HEK293 (cell line): Measurements from ENCODE around the gene SBF1.

Experiments
- CTCF ChIA-PET: fragments of 350-600 bp; formaldehyde crosslinking; extraction: SDS; loops from one replicate; lab custom pipeline; 2021; ENCODE audit warnings: antibody characterized with exemption; lab: Yijun Ruan, JAX
- POLR2A ChIA-PET: fragments of 300-600 bp; formaldehyde crosslinking; extraction: SDS; loops from one replicate; lab custom pipeline; 2020; ENCODE audit warnings: antibody characterized with exemption, inconsistent platforms; lab: Yijun Ruan, JAX
- H3K27ac ChIP-seq: fragments of 200-500 bp; sonication (Bioruptor generic); 2 replicates; pipeline ENCODE4 v1.5.1; 2014; ENCODE audit warnings: low read depth, low read length, control low read depth, inconsistent platforms; ENCODE audit errors: extremely low read depth
- H3K36me3 ChIP-seq, 2 experiments: fragments of 200-500 bp in 1 of 2; sonication (Bioruptor generic) in 1 of 2; 1 replicate in 1 of 2; 2 replicates in 1 of 2; pipeline ENCODE4 v1.5.1; 2014 to 2017; ENCODE audit warnings: inconsistent platforms in 2 of 2, low read length in 2 of 2; ENCODE audit not compliant: control insufficient read depth in 2 of 2, insufficient read depth in 1 of 2
- H3K4me1 ChIP-seq: fragments of 200-500 bp; sonication (Bioruptor generic); 2 replicates; pipeline ENCODE4 v1.5.1; 2014; ENCODE audit warnings: mild to moderate bottlenecking, low read length, inconsistent platforms; ENCODE audit not compliant: control insufficient read depth, insufficient read depth
- H3K4me3 ChIP-seq: 2 replicates; pipeline ENCODE4 v1.5.1; 2011; ENCODE audit warnings: low read depth, mild to moderate bottlenecking, control low read depth, low read length, moderate library complexity
- H3K9me3 ChIP-seq: fragments of 200-500 bp; sonication (Bioruptor generic); 2 replicates; pipeline ENCODE4 v1.5.1; 2014; ENCODE audit warnings: low read depth, low read length, inconsistent platforms; ENCODE audit not compliant: control insufficient read depth, insufficient read depth
- BCL11B ChIP-seq: fragments of 450-650 bp; formaldehyde crosslinking; IDR thresholded peaks from 2 replicates; pipeline ENCODE4 v1.5.1; 2016; ENCODE audit warnings: low read depth, missing biosample characterization, missing genetic modification characterization
- EGR2 ChIP-seq: fragments of 450-650 bp; formaldehyde crosslinking; IDR thresholded peaks from 2 replicates; pipeline ENCODE4 v1.5.1; 2016; ENCODE audit warnings: low read depth, missing biosample characterization, missing genetic modification characterization
- KLF10 ChIP-seq: fragments of 450-650 bp; IDR thresholded peaks from 2 replicates; pipeline ENCODE4 v1.5.1; 2018; ENCODE audit warnings: missing biosample characterization, mild to moderate bottlenecking, missing genetic modification characterization
- MZF1 ChIP-seq: fragments of 450-650 bp; formaldehyde crosslinking; IDR thresholded peaks from 2 replicates; pipeline ENCODE4 v1.5.1; 2017; ENCODE audit warnings: missing biosample characterization, missing genetic modification characterization, borderline replicate concordance
- SCRT2 ChIP-seq: fragments of 450-650 bp; formaldehyde crosslinking; IDR thresholded peaks from 2 replicates; pipeline ENCODE4 v1.5.1; 2016; ENCODE audit warnings: missing biosample characterization, missing genetic modification characterization
- WT1 ChIP-seq: fragments of 450-650 bp; formaldehyde crosslinking; IDR thresholded peaks from 2 replicates; pipeline ENCODE4 v1.5.1; 2016; ENCODE audit warnings: missing biosample characterization, missing genetic modification characterization
- ZBTB11 ChIP-seq: fragments of 450-650 bp; formaldehyde crosslinking; conservative IDR thresholded peaks from 2 replicates; pipeline ENCODE4 v1.5.1; 2016; ENCODE audit warnings: low read depth, missing biosample characterization, missing genetic modification characterization
- ZBTB8A ChIP-seq: fragments of 450-650 bp; formaldehyde crosslinking; IDR thresholded peaks from 2 replicates; pipeline ENCODE4 v1.5.1; 2016; ENCODE audit warnings: missing biosample characterization, missing genetic modification characterization
- ZFHX2 ChIP-seq: fragments of 450-650 bp; formaldehyde crosslinking; conservative IDR thresholded peaks from 2 replicates; pipeline ENCODE4 v1.5.1; 2016; ENCODE audit warnings: missing biosample characterization, missing genetic modification characterization
- ZIC2 ChIP-seq: fragments of 450-650 bp; formaldehyde crosslinking; IDR thresholded peaks from 2 replicates; pipeline ENCODE4 v1.5.1; 2016; ENCODE audit warnings: missing biosample characterization, missing genetic modification characterization
- ZNF202 ChIP-seq: fragments of 450-650 bp; formaldehyde crosslinking; IDR thresholded peaks from 2 replicates; pipeline ENCODE4 v1.5.1; 2016; ENCODE audit warnings: missing biosample characterization, missing genetic modification characterization, borderline replicate concordance
- ZNF214 ChIP-seq: fragments of 450-650 bp; formaldehyde crosslinking; IDR thresholded peaks from 2 replicates; pipeline ENCODE4 v1.5.1; 2017; ENCODE audit warnings: missing biosample characterization, mild to moderate bottlenecking, missing genetic modification characterization, borderline replicate concordance
- ZNF324 ChIP-seq: fragments of 450-650 bp; formaldehyde crosslinking; IDR thresholded peaks from 2 replicates; pipeline ENCODE4 v1.5.1; 2016; ENCODE audit warnings: missing biosample characterization, missing genetic modification characterization
- ZNF354C ChIP-seq: fragments of 450-650 bp; formaldehyde crosslinking; IDR thresholded peaks from 2 replicates; pipeline ENCODE4 v1.5.1; 2016; ENCODE audit warnings: missing biosample characterization, missing genetic modification characterization, low read depth, borderline replicate concordance
- ZNF433 ChIP-seq: fragments of 450-650 bp; formaldehyde crosslinking; IDR thresholded peaks from 2 replicates; pipeline ENCODE4 v1.5.1; 2016; ENCODE audit warnings: missing biosample characterization, missing genetic modification characterization, low read depth
- ZNF555 ChIP-seq: fragments of 450-650 bp; formaldehyde crosslinking; conservative IDR thresholded peaks from 2 replicates; pipeline ENCODE4 v1.5.1; 2017; ENCODE audit warnings: missing biosample characterization, mild to moderate bottlenecking, missing genetic modification characterization, inconsistent platforms
- ZNF670 ChIP-seq: fragments of 450-650 bp; formaldehyde crosslinking; IDR thresholded peaks from 2 replicates; pipeline ENCODE4 v1.5.1; 2016; ENCODE audit warnings: missing biosample characterization, missing genetic modification characterization, low read depth
- ZNF707 ChIP-seq: fragments of 450-650 bp; formaldehyde crosslinking; IDR thresholded peaks from 2 replicates; pipeline ENCODE4 v1.5.1; 2016; ENCODE audit warnings: missing biosample characterization, missing genetic modification characterization
- ZNF777 ChIP-seq: fragments of 450-650 bp; formaldehyde crosslinking; IDR thresholded peaks from 2 replicates; pipeline ENCODE4 v1.5.1; 2017; ENCODE audit warnings: missing biosample characterization, missing genetic modification characterization, borderline replicate concordance
- TF ChIP-seq, protein P1 (sequence below): fragments of 450-650 bp; formaldehyde crosslinking; IDR thresholded peaks from 2 replicates; pipeline ENCODE4 v1.5.1; 2016; ENCODE audit warnings: missing biosample characterization, missing genetic modification characterization
- TF ChIP-seq, protein P2 (sequence below): fragments of 450-650 bp; formaldehyde crosslinking; conservative IDR thresholded peaks from 2 replicates; pipeline ENCODE4 v1.5.1; 2016; ENCODE audit warnings: low read depth, missing biosample characterization, missing genetic modification characterization

Gene SBF1

GRCh38 chr22:50417411-50418210 is 57.2 kb downstream of the SBF1 start:
- Histone ChIP-seq H3K36me3 (peaks cover 41 to 94% of the 10 kb centered on the region in 2 experiments), H3K27ac (no peak overlapping the region), H3K9me3 (no peaks in the 10 kb centered on the region)
- POLR2A ChIA-PET: interaction anchor here (0.7 kb wide), 1 partner anchor 14 kb away, joined by 3 read pairs; no protein-coding TSS in a partner anchor
- TF ChIP-seq ZIC2 (tag by site-specific recombination): peak; percentile 37; the same call in 1 of the 2 replicates
- TF ChIP-seq, protein P1, sequence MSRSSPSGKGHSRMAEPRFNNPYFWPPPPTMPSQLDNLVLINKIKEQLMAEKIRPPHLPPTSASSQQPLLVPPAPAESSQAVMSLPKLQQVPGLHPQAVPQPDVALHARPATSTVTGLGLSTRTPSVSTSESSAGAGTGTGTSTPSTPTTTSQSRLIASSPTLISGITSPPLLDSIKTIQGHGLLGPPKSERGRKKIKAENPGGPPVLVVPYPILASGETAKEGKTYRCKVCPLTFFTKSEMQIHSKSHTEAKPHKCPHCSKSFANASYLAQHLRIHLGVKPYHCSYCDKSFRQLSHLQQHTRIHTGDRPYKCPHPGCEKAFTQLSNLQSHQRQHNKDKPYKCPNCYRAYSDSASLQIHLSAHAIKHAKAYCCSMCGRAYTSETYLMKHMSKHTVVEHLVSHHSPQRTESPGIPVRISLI (tag by site-specific recombination): no peak
- peak; percentile 92 for TF ChIP-seq EGR2 (tag by site-specific recombination)
- TF ChIP-seq ZNF324 (tag by site-specific recombination): no peak
- no peak for TF ChIP-seq KLF10 (tag by site-specific recombination)
- no peak for TF ChIP-seq ZBTB11 (tag by site-specific recombination)
- peak; percentile 84 for TF ChIP-seq ZFHX2 (tag by site-specific recombination)
- TF ChIP-seq, all 188 proteins: peak for 3
- no peaks in the 10 kb centered on the region for H3K4me1 ChIP-seq
- CTCF ChIA-PET: interaction anchor here (0.9 to 1.3 kb wide), 2 partner anchors 15 to 108 kb away, joined by 3 to 4 read pairs; partner anchors contain the start of gene SCO2
- H3K4me3 ChIP-seq: no peak overlapping the region

DNA sequence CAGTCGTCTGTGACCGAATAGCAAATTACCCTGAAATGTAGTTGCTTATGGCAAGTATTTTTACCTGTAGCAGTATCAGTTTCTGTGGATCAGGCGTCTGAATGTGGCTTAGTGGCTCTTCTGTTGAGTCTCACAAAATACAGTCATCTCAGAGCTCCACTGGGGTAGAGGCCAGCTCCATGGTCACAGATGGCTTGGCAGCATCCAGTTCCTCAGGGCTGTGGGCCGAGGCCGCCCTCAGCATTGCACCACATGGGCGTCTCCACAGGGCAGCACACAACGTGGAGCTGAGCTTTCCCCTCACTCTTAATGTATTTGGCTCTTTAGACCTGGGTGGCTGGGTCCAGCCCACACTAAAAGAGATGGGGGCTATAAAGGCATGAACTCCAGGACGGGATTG is 57.8 kb downstream of the SBF1 start:
- no peaks in the 10 kb centered on the region for H3K9me3 ChIP-seq
- TF ChIP-seq ZNF777 (tag by site-specific recombination): no peak
- TF ChIP-seq ZNF214: no peak
- no peak for TF ChIP-seq ZNF555 (tag by site-specific recombination)
- TF ChIP-seq ZNF670: no peak
- no peak for TF ChIP-seq ZNF433 (tag by site-specific recombination)
- no peak for TF ChIP-seq WT1 (tag by site-specific recombination)
- TF ChIP-seq ZNF354C (tag by site-specific recombination): no peak
- H3K36me3 ChIP-seq: peaks cover 43 to 90% of the 10 kb centered on the region in 2 experiments
- H3K4me3 ChIP-seq: no peak overlapping the region
- ChIA-PET CTCF (interaction anchor here (1.3 kb wide), 1 partner anchor 109 kb away, joined by 4 read pairs; the partner anchor contains the start of gene SCO2), POLR2A (no interaction called here)
- no peaks in the 10 kb centered on the region for H3K4me1 ChIP-seq
- no peak overlapping the region for H3K27ac ChIP-seq

DNA sequence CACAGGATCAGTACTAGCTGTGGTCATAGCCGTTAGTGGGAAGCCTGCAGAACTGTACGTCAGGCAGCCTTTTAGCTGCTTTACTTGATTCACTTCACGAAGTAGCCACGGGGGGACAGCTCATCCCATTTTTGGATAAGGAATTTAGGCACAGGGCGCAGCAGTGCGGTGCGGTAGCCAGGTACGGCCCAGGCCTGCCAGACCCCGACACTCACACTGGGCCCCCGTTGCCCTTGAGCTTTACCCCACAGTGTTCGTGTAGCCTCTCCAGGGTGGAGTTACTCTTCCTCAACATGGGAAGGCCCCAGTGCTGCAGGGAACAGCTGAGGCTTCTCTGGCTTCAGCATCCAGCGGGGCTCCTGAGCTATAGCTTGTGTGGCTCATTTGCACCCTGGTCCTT is 59.4 kb downstream of the SBF1 start:
- POLR2A ChIA-PET: no interaction called here
- peaks cover 40 to 83% of the 10 kb centered on the region in 2 experiments for H3K36me3 ChIP-seq
- H3K27ac ChIP-seq: no peak overlapping the region
- CTCF ChIA-PET: interaction anchor here (0.6 kb wide), 1 partner anchor 24 kb away, joined by 3 read pairs; no protein-coding TSS in a partner anchor
- H3K4me3 ChIP-seq: no peak overlapping the region
- H3K9me3 ChIP-seq: no peaks in the 10 kb centered on the region
- TF ChIP-seq, protein P2, sequence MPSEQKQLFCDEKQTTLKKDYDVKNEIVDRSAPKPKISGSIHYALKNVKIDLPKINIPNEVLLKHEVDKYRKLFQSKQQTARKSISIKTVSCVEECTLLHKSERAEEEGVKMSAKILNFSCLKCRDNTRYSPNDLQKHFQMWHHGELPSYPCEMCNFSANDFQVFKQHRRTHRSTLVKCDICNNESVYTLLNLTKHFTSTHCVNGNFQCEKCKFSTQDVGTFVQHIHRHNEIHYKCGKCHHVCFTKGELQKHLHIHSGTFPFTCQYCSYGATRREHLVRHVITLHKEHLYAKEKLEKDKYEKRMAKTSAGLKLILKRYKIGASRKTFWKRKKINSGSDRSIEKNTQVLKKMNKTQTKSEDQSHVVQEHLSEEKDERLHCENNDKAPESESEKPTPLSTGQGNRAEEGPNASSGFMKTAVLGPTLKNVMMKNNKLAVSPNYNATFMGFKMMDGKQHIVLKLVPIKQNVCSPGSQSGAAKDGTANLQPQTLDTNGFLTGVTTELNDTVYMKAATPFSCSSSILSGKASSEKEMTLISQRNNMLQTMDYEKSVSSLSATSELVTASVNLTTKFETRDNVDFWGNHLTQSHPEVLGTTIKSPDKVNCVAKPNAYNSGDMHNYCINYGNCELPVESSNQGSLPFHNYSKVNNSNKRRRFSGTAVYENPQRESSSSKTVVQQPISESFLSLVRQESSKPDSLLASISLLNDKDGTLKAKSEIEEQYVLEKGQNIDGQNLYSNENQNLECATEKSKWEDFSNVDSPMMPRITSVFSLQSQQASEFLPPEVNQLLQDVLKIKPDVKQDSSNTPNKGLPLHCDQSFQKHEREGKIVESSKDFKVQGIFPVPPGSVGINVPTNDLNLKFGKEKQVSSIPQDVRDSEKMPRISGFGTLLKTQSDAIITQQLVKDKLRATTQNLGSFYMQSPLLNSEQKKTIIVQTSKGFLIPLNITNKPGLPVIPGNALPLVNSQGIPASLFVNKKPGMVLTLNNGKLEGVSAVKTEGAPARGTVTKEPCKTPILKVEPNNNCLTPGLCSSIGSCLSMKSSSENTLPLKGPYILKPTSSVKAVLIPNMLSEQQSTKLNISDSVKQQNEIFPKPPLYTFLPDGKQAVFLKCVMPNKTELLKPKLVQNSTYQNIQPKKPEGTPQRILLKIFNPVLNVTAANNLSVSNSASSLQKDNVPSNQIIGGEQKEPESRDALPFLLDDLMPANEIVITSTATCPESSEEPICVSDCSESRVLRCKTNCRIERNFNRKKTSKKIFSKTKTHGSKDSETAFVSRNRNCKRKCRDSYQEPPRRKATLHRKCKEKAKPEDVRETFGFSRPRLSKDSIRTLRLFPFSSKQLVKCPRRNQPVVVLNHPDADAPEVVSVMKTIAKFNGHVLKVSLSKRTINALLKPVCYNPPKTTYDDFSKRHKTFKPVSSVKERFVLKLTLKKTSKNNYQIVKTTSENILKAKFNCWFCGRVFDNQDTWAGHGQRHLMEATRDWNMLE (tag by site-specific recombination): no peak
- TF ChIP-seq ZNF707 (no peak), ZBTB8A (tag by site-specific recombination) (no peak), BCL11B (tag by site-specific recombination) (no peak), ZNF202 (tag by site-specific recombination) (no peak), MZF1 (no peak), SCRT2 (tag by site-specific recombination) (no peak)
- no peaks in the 10 kb centered on the region for H3K4me1 ChIP-seq
